Keratinocyte (primary cell): Measurements from ENCODE around the gene ARHGAP32. TPM values are rescaled to one million over a fixed set of nuclear protein-coding genes. Genes with fewer than 3 reads are reported as not detected.

Experiments used
- DNase-seq: peaks from one replicate; pipeline ENCODE4 v3.0.0-alpha.2; 2011; ENCODE audit warnings: low read depth, missing footprints, low spot score
- FAIRE-seq: peaks from 2 replicates; lab custom pipeline; 2011; peaks lifted over from hg19 to GRCh38; lab: Jason Lieb, UNC
- H2AFZ ChIP-seq: 2 replicates; pipeline ENCODE4 v1.6.0; 2012; ENCODE audit warnings: low read length, control low read depth, inconsistent platforms; ENCODE audit not compliant: control insufficient read depth
- H3K27ac ChIP-seq: 2 replicates; pipeline ENCODE4 v1.5.1; 2011; ENCODE audit warnings: low read length; ENCODE audit not compliant: control insufficient read depth, insufficient read depth
- H3K27me3 ChIP-seq: 3 replicates; pipeline ENCODE4 v1.6.0; 2011; ENCODE audit warnings: low read length; ENCODE audit not compliant: control insufficient read depth, insufficient read depth; ENCODE audit errors: extremely low read depth
- H3K36me3 ChIP-seq, 2 experiments: 2 replicates in 1 of 2; 3 replicates in 1 of 2; pipeline ENCODE4 v1.5.1; 2011; ENCODE audit warnings: low read length in 2 of 2, mild to moderate bottlenecking in 1 of 2; ENCODE audit not compliant: control insufficient read depth in 2 of 2, insufficient read depth in 2 of 2; ENCODE audit errors: extremely low read depth in 1 of 2
- H3K4me1 ChIP-seq: 3 replicates; pipeline ENCODE4 v1.5.1; 2011; ENCODE audit warnings: low read length; ENCODE audit not compliant: control insufficient read depth, insufficient read depth; ENCODE audit errors: extremely low read depth
- H3K4me2 ChIP-seq: 3 replicates; pipeline ENCODE4 v1.6.0; 2011; ENCODE audit warnings: low read depth, low read length; ENCODE audit not compliant: control insufficient read depth, insufficient read depth; ENCODE audit errors: extremely low read depth
- H3K4me3 ChIP-seq, 3 experiments: fragments of 200-600 bp in 1 of 3; sonication (generic) in 1 of 3; 2 replicates in 2 of 3; 3 replicates in 1 of 3; pipeline ENCODE4 v1.5.1; 2011 to 2016; ENCODE audit warnings: low read length in 3 of 3, mild to moderate bottlenecking in 3 of 3, control low read depth in 2 of 3, inconsistent platforms in 1 of 3, low read depth in 1 of 3, mixed read lengths in 1 of 3, mixed run types in 1 of 3, moderate library complexity in 1 of 3; ENCODE audit not compliant: control insufficient read depth in 2 of 3, insufficient read depth in 2 of 3; ENCODE audit errors: extremely low read depth in 1 of 3
- H3K79me2 ChIP-seq: 2 replicates; pipeline ENCODE4 v1.6.0; 2012; ENCODE audit warnings: low read length; ENCODE audit not compliant: control insufficient read depth, insufficient read depth
- H3K9ac ChIP-seq: 3 replicates; pipeline ENCODE4 v1.6.0; 2011; ENCODE audit warnings: low read length; ENCODE audit not compliant: control insufficient read depth, insufficient read depth; ENCODE audit errors: extremely low read depth
- H3K9me1 ChIP-seq: 3 replicates; pipeline ENCODE4 v1.6.0; 2011; ENCODE audit warnings: low read length; ENCODE audit not compliant: control insufficient read depth, insufficient read depth; ENCODE audit errors: extremely low read depth
- H3K9me3 ChIP-seq: 2 replicates; pipeline ENCODE4 v1.5.1; 2012; ENCODE audit warnings: low read depth, low read length; ENCODE audit not compliant: control insufficient read depth
- H4K20me1 ChIP-seq: 3 replicates; pipeline ENCODE4 v1.6.0; 2011; ENCODE audit warnings: low read length; ENCODE audit not compliant: control insufficient read depth, insufficient read depth; ENCODE audit errors: extremely low read depth
- CTCF ChIP-seq, 3 experiments: IDR thresholded peaks in 1 of 3; conservative IDR thresholded peaks in 1 of 3; optimal IDR thresholded peaks in 1 of 3; 2 replicates in 2 of 3; 3 replicates in 1 of 3; pipeline versions ENCODE3 to v1.5.1; 2011; ENCODE audit warnings: low read length in 3 of 3, mild to moderate bottlenecking in 3 of 3, moderate library complexity in 2 of 3, control low read depth in 1 of 3, inconsistent platforms in 1 of 3; ENCODE audit not compliant: insufficient read depth in 2 of 3; ENCODE audit errors: extremely low read depth in 1 of 3
- EZH2 ChIP-seq: IDR thresholded peaks from one replicate; pipeline ENCODE4 v1.6.1; 2012; ENCODE audit warnings: inconsistent platforms, mild to moderate bottlenecking, low read length, moderate library complexity
- dilution Hi-C: fragments of 300-500 bp; cut with MboI; formaldehyde crosslinking; loops from one replicate; pipeline ENCODE4 v1.7.0; 2020; ENCODE audit warnings: low sequenced_read_pairs; ENCODE audit not compliant: extremely low pct_ligation_motif_present
- polyA plus RNA-seq, 5 experiments: library from polyadenylated mRNA; depleted of rRNA in 3 of 5; stranded (reverse) in 3 of 5; stranded (forward) in 1 of 5; unstranded in 1 of 5; fragments of >200 nt; gene quantifications; 1 replicate in 1 of 5; 2 replicates in 3 of 5; 3 replicates in 1 of 5; pipeline versions ENCODE4 v1.2.1 to v1.2.3, GENCODE V29; 2011 to 2012; ENCODE audit warnings: missing spikeins in 2 of 5, low read depth in 1 of 5, low replicate concordance in 1 of 5

The ARHGAP32 gene
- polyA plus RNA-seq, 1 donor (not counting 4 experiments of a cell fraction or from before 2014, with no cell fraction given), result 10.8 TPM

DNA sequence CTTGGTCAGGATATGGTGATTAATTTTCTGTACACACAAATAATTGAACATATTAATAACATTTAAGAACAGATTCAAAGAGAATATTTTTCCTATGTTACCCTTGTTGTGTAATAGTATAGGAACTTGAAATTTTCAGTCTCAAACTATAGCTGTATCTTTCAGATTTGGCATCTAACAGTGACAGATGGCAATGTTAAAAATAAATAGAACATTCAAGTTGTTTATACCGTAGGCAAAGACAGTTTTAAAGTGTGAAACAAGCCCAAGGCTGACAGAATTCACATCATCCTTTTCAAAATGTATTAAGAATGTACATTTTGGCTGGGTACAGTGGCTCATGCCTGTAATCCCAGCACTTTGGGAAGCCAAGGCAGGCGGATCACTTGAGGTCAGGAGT lies 156.9 kb downstream of the ARHGAP32 start:
- Histone ChIP-seq H3K4me1 (no peaks in the 10 kb centered on the region), H3K79me2 (no peaks in the 10 kb centered on the region), H4K20me1 (no peaks in the 10 kb centered on the region), H3K9me1 (no peaks in the 10 kb centered on the region), H3K9me3 (no peaks in the 10 kb centered on the region), H3K9ac (no peak overlapping the region), H3K36me3 (peaks cover 0 to 7% of the 10 kb centered on the region in 2 experiments), H3K27me3 (no peaks in the 10 kb centered on the region), H3K27ac (no peak overlapping the region), H2AFZ (no peak overlapping the region), H3K4me3 (no peak overlapping the region), H3K4me2 (no peak overlapping the region)
- dilution Hi-C loops, result no loop called here
- DNase-seq, result no peak
- FAIRE-seq, result no peak
- TF ChIP-seq EZH2, result no peak
- TF ChIP-seq CTCF (optimal IDR thresholded peaks at IDR 0.05 in 1 of 3, IDR thresholded peaks at IDR 0.05 in 1 of 3, conservative IDR thresholded peaks at IDR 0.05 in 1 of 3; ENCODE audit: extremely low read depth in 1 of 3, insufficient read depth in 2 of 3, low read length in 3 of 3), result no peak

- Histone ChIP-seq H3K9ac (no peak overlapping the region), H3K27me3 (no peaks in the 10 kb centered on the region), H3K79me2 (no peaks in the 10 kb centered on the region), H3K4me3 (no peak overlapping the region), H3K4me1 (no peaks in the 10 kb centered on the region), H3K9me1 (no peaks in the 10 kb centered on the region), H3K4me2 (no peak overlapping the region), H2AFZ (no peak overlapping the region), H3K27ac (no peak overlapping the region), H3K9me3 (no peaks in the 10 kb centered on the region), H3K36me3 (peaks cover 0 to 4% of the 10 kb centered on the region in 2 experiments), H4K20me1 (no peaks in the 10 kb centered on the region)
- no peak for TF ChIP-seq CTCF (optimal IDR thresholded peaks at IDR 0.05 in 1 of 3, IDR thresholded peaks at IDR 0.05 in 1 of 3, conservative IDR thresholded peaks at IDR 0.05 in 1 of 3; ENCODE audit: extremely low read depth in 1 of 3, insufficient read depth in 2 of 3, low read length in 3 of 3)
- no peak for DNase-seq
- FAIRE-seq, result no peak
- dilution Hi-C loops, result no loop called here
Measured at GRCh38 chr11:129034001-129034400, 158.1 kb downstream of the ARHGAP32 start.
